Type B pancreatic cell (in vitro differentiated cells): ENCODE measurements around the gene ATXN10. TPM values are rescaled to one million over a fixed set of nuclear protein-coding genes. Genes with fewer than 3 reads are reported as not detected.

Experiments used
- DNase-seq: peaks from one replicate; pipeline ENCODE4 v3.0.0; 2021; ENCODE audit warnings: mixed read lengths; ENCODE audit not compliant: unreplicated experiment; ENCODE audit errors: extremely low spot score
- H3K27ac Mint-ChIP-seq: 2 replicates; pipeline ENCODE4 v1.8.0; 2021; ENCODE audit warnings: mild to moderate bottlenecking, mixed read lengths
- H3K27me3 Mint-ChIP-seq: 2 replicates; pipeline ENCODE4 v1.8.0; 2021; ENCODE audit warnings: mixed read lengths
- H3K36me3 Mint-ChIP-seq: 2 replicates; pipeline ENCODE4 v1.8.0; 2021; ENCODE audit warnings: mixed read lengths
- H3K4me1 Mint-ChIP-seq: one replicate; pipeline ENCODE4 v1.8.0; 2021; ENCODE audit warnings: mixed read lengths; ENCODE audit not compliant: unreplicated experiment
- H3K4me3 Mint-ChIP-seq: 2 replicates; pipeline ENCODE4 v1.8.0; 2021; ENCODE audit warnings: mild to moderate bottlenecking, mixed read lengths
- H3K9me3 Mint-ChIP-seq: 2 replicates; pipeline ENCODE4 v1.8.0; 2021; ENCODE audit warnings: mixed read lengths
- CTCF ChIP-seq: fragments of 200-600 bp; sonication (generic); conservative IDR thresholded peaks from 2 replicates; pipeline ENCODE4 v1.5.0; 2021; ENCODE audit warnings: antibody characterized with exemption, mild to moderate bottlenecking
- total RNA-seq: library from RNA; stranded (reverse); gene quantifications from 2 replicates; pipeline ENCODE4 v1.2.1, GENCODE V29; 2021; ENCODE audit warnings: low replicate concordance

Gene ATXN10
- total RNA-seq, 1 donor from 2014 or later, result 182 TPM

- DNase-seq, result no peak
- H3K27me3 Mint-ChIP-seq, result no peaks in the 10 kb centered on the region
- no peak overlapping the region for H3K27ac Mint-ChIP-seq
- H3K4me3 Mint-ChIP-seq, result no peak overlapping the region
- H3K9me3 Mint-ChIP-seq, result peaks cover 5% of the 10 kb centered on the region
- TF ChIP-seq CTCF, result no peak
- H3K4me1 Mint-ChIP-seq, result peaks cover 9% of the 10 kb centered on the region
- H3K36me3 Mint-ChIP-seq, result peaks cover 44% of the 10 kb centered on the region
Observed at GRCh38 chr22:45774001-45774670, 102.5 kb downstream of the ATXN10 start.

- H3K27ac Mint-ChIP-seq, result no peak overlapping the region
- no peak for DNase-seq
- H3K4me1 Mint-ChIP-seq, result peaks cover 9% of the 10 kb centered on the region
- TF ChIP-seq CTCF, result no peak
- peaks cover 5% of the 10 kb centered on the region for H3K9me3 Mint-ChIP-seq
- no peak overlapping the region for H3K4me3 Mint-ChIP-seq
- H3K27me3 Mint-ChIP-seq, result no peaks in the 10 kb centered on the region
- peaks cover 44% of the 10 kb centered on the region for H3K36me3 Mint-ChIP-seq
Observed at GRCh38 chr22:45775062-45775461, 103.4 kb downstream of the ATXN10 start.

- no peak for TF ChIP-seq CTCF
- no peaks in the 10 kb centered on the region for H3K27me3 Mint-ChIP-seq
- H3K4me3 Mint-ChIP-seq, result no peak overlapping the region
- peaks cover 40% of the 10 kb centered on the region for H3K36me3 Mint-ChIP-seq
- no peak for DNase-seq
- H3K27ac Mint-ChIP-seq, result no peak overlapping the region
- H3K4me1 Mint-ChIP-seq, result peaks cover 9% of the 10 kb centered on the region
- H3K9me3 Mint-ChIP-seq, result peaks cover 5% of the 10 kb centered on the region
Observed at GRCh38 chr22:45775569-45776312, 104.1 kb downstream of the ATXN10 start.

GRCh38 chr22:45776313-45776585, 104.6 kb downstream of the ATXN10 start:
- no peak for DNase-seq
- H3K36me3 Mint-ChIP-seq, result peaks cover 37% of the 10 kb centered on the region
- no peak overlapping the region for H3K4me3 Mint-ChIP-seq
- peaks cover 5% of the 10 kb centered on the region for H3K9me3 Mint-ChIP-seq
- no peaks in the 10 kb centered on the region for H3K27me3 Mint-ChIP-seq
- no peak for TF ChIP-seq CTCF
- peaks cover 9% of the 10 kb centered on the region for H3K4me1 Mint-ChIP-seq
- H3K27ac Mint-ChIP-seq, result no peak overlapping the region

- Mint-ChIP-seq H3K4me1 (peaks cover 12% of the 10 kb centered on the region), H3K9me3 (peaks cover 5% of the 10 kb centered on the region), H3K4me3 (no peak overlapping the region), H3K27me3 (no peaks in the 10 kb centered on the region), H3K36me3 (peaks cover 30% of the 10 kb centered on the region), H3K27ac (peak overlapping the region; percentile 81)
- no peak for TF ChIP-seq CTCF
- no peak for DNase-seq
Observed at GRCh38 chr22:45777046-45777851, 105.6 kb downstream of the ATXN10 start.
